ENCODE measurements around the gene AHDC1.

The AHDC1 gene

GRCh38 chr1:27530192-27530591 lies 73.8 kb downstream of the AHDC1 start:
- Histone ChIP-seq H3K9me3 (ENCODE audit: low read length) (no peaks in the 10 kb centered on the region), H3K4me1 (ENCODE audit: insufficient read depth, low read length) (peaks cover 44% of the 10 kb centered on the region), H3K36me3 (ENCODE audit: insufficient read depth, low read length) (peaks cover 11% of the 10 kb centered on the region), H2AFZ (ENCODE audit: low read depth, low read length) (no peak overlapping the region), H3K4me3 (ENCODE audit: low read length) (no peak overlapping the region), H3K27me3 (ENCODE audit: insufficient read depth, low read length) (no peaks in the 10 kb centered on the region)

- no peaks in the 10 kb centered on the region for H3K27me3 ChIP-seq (ENCODE audit: insufficient read depth, low read length)
- H3K4me3 ChIP-seq (ENCODE audit: low read length) = no peak overlapping the region
- H3K4me1 ChIP-seq (ENCODE audit: insufficient read depth, low read length) = peaks cover 46% of the 10 kb centered on the region
- H3K9me3 ChIP-seq (ENCODE audit: low read length) = no peaks in the 10 kb centered on the region
- H2AFZ ChIP-seq (ENCODE audit: low read depth, low read length) = no peak overlapping the region
- peaks cover 11% of the 10 kb centered on the region for H3K36me3 ChIP-seq (ENCODE audit: insufficient read depth, low read length)
Measured at GRCh38 chr1:27529704-27530018, 74.3 kb downstream of the AHDC1 start.

- no peaks in the 10 kb centered on the region for H3K27me3 ChIP-seq (ENCODE audit: insufficient read depth, low read length)
- peaks cover 10% of the 10 kb centered on the region for H3K36me3 ChIP-seq (ENCODE audit: insufficient read depth, low read length)
- H3K4me1 ChIP-seq (ENCODE audit: insufficient read depth, low read length) = peaks cover 51% of the 10 kb centered on the region
- H3K4me3 ChIP-seq (ENCODE audit: low read length) = no peak overlapping the region
- no peaks in the 10 kb centered on the region for H3K9me3 ChIP-seq (ENCODE audit: low read length)
- H2AFZ ChIP-seq (ENCODE audit: low read depth, low read length) = no peak overlapping the region
Measured at GRCh38 chr1:27528818-27529703, 74.9 kb downstream of the AHDC1 start.

- Histone ChIP-seq H3K4me3 (ENCODE audit: low read length) (peak overlapping the region; percentile 34), H3K4me1 (ENCODE audit: insufficient read depth, low read length) (peaks cover 60% of the 10 kb centered on the region), H3K36me3 (ENCODE audit: insufficient read depth, low read length) (peaks cover 1% of the 10 kb centered on the region)
Measured at GRCh38 chr1:27527890-27528817, 75.8 kb downstream of the AHDC1 start.

GRCh38 chr1:27527223-27527889 lies 76.6 kb downstream of the AHDC1 start:
- Histone ChIP-seq H3K4me1 (ENCODE audit: insufficient read depth, low read length) (peaks cover 68% of the 10 kb centered on the region), H3K36me3 (ENCODE audit: insufficient read depth, low read length) (no peaks in the 10 kb centered on the region), H2AFZ (ENCODE audit: low read depth, low read length) (no peak overlapping the region), H3K27me3 (ENCODE audit: insufficient read depth, low read length) (no peaks in the 10 kb centered on the region), H3K4me3 (ENCODE audit: low read length) (peak overlapping the region; percentile 34), H3K9me3 (ENCODE audit: low read length) (no peaks in the 10 kb centered on the region)

More at GRCh38 chr1:27527890-27528817, 75.8 kb downstream of the AHDC1 start:
- no peaks in the 10 kb centered on the region for H3K9me3 ChIP-seq (ENCODE audit: low read length)
- no peaks in the 10 kb centered on the region for H3K27me3 ChIP-seq (ENCODE audit: insufficient read depth, low read length)
- no peak overlapping the region for H2AFZ ChIP-seq (ENCODE audit: low read depth, low read length)

- no peaks in the 10 kb centered on the region for H3K9me3 ChIP-seq (ENCODE audit: low read length)
- no peaks in the 10 kb centered on the region for H3K36me3 ChIP-seq (ENCODE audit: insufficient read depth, low read length)
- H3K4me1 ChIP-seq (ENCODE audit: insufficient read depth, low read length) = peaks cover 75% of the 10 kb centered on the region
- no peak overlapping the region for H2AFZ ChIP-seq (ENCODE audit: low read depth, low read length)
- peak overlapping the region; percentile 34 for H3K4me3 ChIP-seq (ENCODE audit: low read length)
- H3K27me3 ChIP-seq (ENCODE audit: insufficient read depth, low read length) = no peaks in the 10 kb centered on the region
Measured at GRCh38 chr1:27526569-27527222, 77.2 kb downstream of the AHDC1 start.

GRCh38 chr1:27525296-27526272 lies 78.4 kb downstream of the AHDC1 start:
- no peaks in the 10 kb centered on the region for H3K36me3 ChIP-seq (ENCODE audit: insufficient read depth, low read length)
- peaks cover 86% of the 10 kb centered on the region for H3K4me1 ChIP-seq (ENCODE audit: insufficient read depth, low read length)

GRCh38 chr1:27523337-27524020 lies 80.5 kb downstream of the AHDC1 start:
- Histone ChIP-seq H3K36me3 (ENCODE audit: insufficient read depth, low read length) (no peaks in the 10 kb centered on the region), H3K4me1 (ENCODE audit: insufficient read depth, low read length) (peaks cover 93% of the 10 kb centered on the region), H2AFZ (ENCODE audit: low read depth, low read length) (no peak overlapping the region), H3K4me3 (ENCODE audit: low read length) (no peak overlapping the region), H3K27me3 (ENCODE audit: insufficient read depth, low read length) (no peaks in the 10 kb centered on the region), H3K9me3 (ENCODE audit: low read length) (no peaks in the 10 kb centered on the region)

More at GRCh38 chr1:27525296-27526272, 78.4 kb downstream of the AHDC1 start:
- H3K4me3 ChIP-seq (ENCODE audit: low read length) = no peak overlapping the region
- no peaks in the 10 kb centered on the region for H3K9me3 ChIP-seq (ENCODE audit: low read length)
- H2AFZ ChIP-seq (ENCODE audit: low read depth, low read length) = no peak overlapping the region
- no peaks in the 10 kb centered on the region for H3K27me3 ChIP-seq (ENCODE audit: insufficient read depth, low read length)

- peaks cover 89% of the 10 kb centered on the region for H3K4me1 ChIP-seq (ENCODE audit: insufficient read depth, low read length)
- H3K4me3 ChIP-seq (ENCODE audit: low read length) = no peak overlapping the region
- no peaks in the 10 kb centered on the region for H3K36me3 ChIP-seq (ENCODE audit: insufficient read depth, low read length)
- H3K9me3 ChIP-seq (ENCODE audit: low read length) = no peaks in the 10 kb centered on the region
- no peaks in the 10 kb centered on the region for H3K27me3 ChIP-seq (ENCODE audit: insufficient read depth, low read length)
- H2AFZ ChIP-seq (ENCODE audit: low read depth, low read length) = no peak overlapping the region
Measured at GRCh38 chr1:27522432-27523336, 81.3 kb downstream of the AHDC1 start.

GRCh38 chr1:27521861-27522431 lies 82.0 kb downstream of the AHDC1 start:
- H3K36me3 ChIP-seq (ENCODE audit: insufficient read depth, low read length) = no peaks in the 10 kb centered on the region
- H3K9me3 ChIP-seq (ENCODE audit: low read length) = no peaks in the 10 kb centered on the region
- no peak overlapping the region for H3K4me3 ChIP-seq (ENCODE audit: low read length)
- H3K27me3 ChIP-seq (ENCODE audit: insufficient read depth, low read length) = no peaks in the 10 kb centered on the region
- no peak overlapping the region for H2AFZ ChIP-seq (ENCODE audit: low read depth, low read length)
- H3K4me1 ChIP-seq (ENCODE audit: insufficient read depth, low read length) = peaks cover 82% of the 10 kb centered on the region

Measured in neuron (in vitro differentiated cells).